HG03159 (cell line): ENCODE results near the gene NTN3.
A peak's percentile ranks its signal among the peaks of the same experiment; 100 is the strongest.

Experiments
- ATAC-seq: cut with Tn5 transposase; IDR thresholded peaks from one replicate; pipeline ENCODE4 v1.9.1; 2021; ENCODE audit warnings: mild to moderate bottlenecking, moderate library complexity; ENCODE audit not compliant: unreplicated experiment

Gene NTN3

DNA sequence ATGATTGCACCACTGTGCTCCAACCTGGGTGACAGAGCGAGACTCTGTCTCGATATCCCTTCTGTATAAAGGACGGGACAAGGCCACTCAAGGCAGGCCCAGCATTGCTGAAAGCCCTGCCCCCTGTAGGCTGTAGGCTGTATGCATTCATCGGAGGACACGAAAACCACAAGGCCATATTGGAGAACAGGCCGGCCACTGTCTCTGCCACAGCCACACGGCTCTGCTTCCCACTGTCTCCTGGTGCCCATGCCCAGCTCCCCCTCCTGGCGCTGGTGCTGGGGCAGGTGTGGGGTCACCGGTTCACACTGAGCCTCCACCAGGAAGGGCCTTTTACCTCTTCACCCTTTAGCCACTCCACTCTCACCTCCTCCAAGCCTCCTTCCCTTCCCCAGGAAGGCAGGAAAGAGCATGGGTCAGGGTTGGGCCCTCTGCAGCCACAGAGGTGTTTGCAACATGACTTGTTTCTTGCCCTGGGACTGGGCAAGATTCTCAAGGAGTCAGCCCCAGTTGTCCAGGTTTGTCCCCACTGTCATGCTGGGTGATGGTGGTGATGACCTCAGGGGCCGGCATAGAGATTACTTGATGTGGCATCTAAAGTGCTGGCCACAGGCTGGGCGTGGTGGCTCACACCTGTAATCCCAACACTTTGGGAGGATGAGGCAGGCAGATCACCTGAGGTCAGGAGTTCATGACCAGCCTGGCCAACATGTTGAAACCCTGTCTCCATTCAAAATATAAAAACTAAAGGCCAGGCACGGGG lies 5.3 kb upstream of the NTN3 start:
- no peak for ATAC-seq

DNA sequence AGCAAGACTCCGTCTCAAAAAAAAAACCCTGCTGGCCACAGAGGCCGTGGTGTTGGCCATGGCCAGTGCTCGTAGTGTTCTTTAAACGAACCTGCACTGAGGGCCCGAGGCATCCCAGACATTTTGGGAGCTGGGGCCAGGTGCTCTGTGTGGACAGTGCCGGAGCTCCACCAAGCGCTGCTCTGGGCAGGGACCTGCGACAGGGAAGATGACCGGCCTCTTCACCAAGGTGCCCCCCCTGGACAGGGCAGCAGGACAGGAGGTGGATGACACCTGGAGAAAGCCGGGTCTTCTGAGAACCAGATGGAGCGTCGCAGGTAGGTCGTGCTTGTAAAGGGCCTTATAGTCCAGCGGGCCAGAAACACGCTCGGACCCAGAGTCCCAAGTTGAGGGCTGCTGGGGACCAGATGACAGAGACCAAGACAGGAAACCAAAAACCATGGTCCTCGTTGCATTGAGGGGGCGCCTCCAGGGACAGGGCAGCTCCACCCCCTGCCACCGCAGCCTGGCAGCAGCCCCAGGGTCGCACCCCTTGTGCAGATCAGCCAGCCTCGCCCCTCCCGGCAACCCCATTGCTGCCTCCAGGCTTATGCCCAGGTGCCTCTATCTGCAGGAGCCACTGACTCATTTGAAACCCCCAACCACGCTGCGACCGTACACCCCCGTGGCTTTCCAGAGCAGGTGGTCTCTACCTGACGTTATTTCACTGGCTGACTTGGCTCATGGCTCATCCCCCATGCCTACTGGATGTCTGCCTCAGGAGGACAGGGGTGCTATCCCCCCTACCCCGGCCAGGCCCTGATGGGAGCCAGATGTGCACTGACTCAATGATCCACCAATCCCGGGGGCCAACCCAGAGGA lies 4.2 kb upstream of the NTN3 start:
- no peak for ATAC-seq

DNA sequence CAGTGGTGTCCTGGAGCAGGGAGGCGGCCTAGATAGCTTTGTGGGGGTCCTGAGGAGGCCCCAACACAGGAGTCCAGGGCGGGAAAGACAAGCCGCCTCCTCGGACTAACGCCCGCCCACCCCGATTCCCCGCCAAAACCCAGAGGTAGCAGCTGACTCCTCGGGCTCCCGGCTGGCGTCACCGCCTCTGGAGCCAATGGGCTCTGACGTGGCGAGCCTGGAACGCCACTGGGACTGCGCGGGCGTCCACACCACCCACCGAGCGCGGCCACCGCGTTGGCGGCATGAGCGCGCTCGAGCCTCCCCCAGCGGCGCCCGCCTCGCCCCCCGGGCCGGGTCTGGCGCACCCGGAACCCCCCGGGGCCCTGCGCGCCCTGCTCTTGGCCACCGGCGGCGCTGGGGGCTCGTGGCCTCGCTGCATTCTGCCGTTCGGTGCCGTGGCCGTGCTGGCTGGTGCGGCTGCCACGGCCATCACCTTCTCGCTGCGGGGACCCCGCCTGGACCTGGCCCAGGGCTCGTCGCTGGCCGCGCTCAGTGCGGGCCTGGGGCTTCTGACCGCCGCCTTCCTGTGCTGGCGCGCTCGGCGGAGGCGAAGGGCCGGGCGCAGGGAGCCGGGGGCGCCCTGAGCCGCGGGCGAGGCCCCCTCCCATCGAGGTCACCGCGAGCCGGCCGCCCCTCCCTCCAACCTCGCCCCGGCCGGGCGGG lies 3.4 kb upstream of the NTN3 start:
- no peak for ATAC-seq

DNA sequence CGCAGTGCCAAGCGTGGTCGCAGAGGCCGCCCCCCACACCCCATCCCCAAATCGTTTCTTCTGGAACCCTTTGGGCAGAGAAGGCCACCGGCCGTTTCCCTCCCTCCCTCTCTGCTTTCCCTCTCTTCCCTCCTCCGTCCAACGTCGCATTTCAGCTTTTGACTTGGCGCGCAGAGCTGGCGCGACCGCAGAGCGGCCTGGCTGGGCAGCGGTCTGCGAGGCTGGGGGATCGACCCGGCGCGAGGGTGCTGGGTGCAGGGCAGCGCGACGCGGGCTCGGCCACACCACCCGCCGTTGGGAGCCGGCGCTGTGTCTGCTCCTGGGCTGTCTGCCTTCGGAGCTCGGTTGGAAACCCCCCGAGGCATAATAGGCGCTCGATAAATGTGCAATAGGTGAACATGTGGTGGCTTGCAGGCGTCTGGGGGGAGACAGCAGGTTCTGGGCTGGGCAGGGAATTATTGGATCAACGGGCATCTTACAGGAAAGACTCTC lies 2.8 kb upstream of the NTN3 start:
- no peak for ATAC-seq

DNA sequence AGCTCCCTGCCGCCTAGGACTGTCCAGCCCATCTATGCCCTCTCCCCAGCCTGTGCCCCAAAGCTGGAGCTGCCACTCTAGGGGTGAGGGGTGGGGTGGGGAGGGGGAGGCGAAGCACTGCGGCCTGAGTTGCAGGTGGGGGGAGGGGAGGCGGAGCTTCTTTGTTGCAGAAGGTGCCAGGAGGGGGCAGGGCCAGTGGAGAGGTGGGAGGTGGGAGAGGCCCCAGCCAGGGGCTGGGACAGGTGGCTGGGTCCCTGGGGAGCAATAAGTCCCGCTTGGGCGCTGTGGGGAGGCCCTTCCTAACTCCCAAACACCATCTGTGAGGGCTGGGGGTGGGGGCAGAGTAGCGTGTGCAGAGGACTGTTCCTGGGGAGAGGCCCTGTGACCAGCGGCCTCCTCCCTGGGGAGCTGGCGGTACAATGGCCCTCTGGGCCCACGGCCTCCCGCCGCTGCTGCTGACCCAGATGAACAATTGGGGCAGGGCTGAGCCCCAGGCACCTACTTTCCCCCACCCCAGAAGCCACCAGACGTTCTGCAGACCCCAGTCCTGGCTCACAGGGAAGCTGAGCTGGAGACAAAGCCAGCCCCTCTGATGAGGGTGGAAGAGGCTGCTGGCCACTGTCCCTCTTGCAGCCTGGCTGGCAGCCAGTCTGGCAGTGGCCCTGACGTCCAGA lies 2.2 kb upstream of the NTN3 start:
- no peak for ATAC-seq

DNA sequence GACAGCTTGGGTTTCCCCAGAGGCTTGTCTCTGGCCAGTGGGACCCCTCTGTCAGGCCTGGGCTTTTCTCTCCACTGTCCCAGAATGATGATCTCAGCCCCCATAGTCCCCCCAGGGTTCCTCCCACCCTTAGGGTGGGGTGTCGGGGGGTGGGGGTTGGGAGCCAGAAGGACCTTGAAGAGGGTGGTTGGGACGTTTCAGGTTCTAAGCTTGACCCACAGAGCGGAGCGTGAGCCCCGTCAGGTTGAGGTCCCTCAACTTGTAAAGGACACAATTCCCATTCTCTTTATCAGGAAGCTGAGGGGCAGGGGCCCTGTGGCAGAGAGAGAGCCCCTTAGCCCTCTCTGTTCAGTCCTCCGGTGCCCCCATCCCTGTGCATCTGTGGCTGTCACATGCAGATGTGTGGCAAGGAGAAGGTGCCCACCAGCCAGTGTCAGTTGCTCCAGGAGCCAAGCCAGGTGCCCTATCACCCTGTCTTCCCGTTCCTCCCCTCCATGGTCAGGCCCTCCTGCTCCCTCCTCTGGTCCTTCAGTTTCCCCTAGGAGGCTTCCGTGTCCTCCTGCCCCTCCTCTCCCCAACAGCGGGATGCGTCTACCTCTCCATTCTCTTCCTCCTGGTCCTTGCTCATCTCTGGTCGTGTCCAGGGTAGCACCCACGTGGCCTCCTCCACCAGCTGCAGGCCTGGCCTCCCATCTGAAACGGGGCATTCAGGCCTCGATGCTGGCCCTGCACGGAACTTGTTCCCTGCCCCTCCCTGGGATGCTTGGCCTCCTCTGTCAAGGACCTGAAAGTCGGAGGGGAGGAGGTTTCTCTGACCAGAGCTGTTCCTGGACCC lies 1.5 kb upstream of the NTN3 start:
- no peak for ATAC-seq

DNA sequence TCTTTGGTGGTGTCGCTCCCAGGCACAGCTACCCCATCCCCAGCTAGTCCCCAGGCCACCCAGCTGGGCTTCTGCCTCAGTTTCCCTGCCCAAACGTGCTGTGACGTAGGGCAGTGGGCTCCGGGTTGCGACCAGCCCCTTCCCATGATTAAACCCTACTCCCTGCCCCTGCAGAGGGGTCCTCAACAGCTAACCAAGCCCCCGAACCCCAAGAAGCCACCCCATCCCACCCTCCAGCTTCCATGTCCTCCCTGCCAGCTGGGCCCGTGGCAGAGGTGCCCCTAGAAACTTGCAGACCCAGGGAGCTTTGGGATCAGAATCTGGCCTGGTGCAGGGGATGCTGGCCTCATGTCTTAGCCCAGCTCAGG lies 879 bp upstream of the NTN3 start:
- ATAC-seq = no peak

DNA sequence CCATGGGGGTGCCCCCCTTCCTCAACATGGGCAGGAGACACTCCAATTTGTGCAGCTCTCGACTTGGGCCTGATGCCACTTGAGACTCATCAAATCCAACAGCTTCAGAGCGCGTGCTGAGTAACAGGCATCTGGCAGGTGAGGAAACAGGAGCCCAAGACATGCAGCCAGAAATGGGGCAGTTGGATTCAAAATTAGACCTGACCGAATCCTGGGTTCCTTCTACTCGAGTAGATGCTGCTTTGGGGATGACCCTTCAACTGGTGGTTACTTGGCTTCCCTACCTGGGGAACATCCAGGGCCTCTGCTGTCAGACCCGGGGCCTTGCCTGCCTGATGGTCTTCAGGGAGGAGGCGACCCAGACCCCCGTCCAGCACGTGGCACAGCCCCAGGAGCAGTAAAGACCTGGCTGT lies 488 bp upstream of the NTN3 start:
- no peak for ATAC-seq

DNA sequence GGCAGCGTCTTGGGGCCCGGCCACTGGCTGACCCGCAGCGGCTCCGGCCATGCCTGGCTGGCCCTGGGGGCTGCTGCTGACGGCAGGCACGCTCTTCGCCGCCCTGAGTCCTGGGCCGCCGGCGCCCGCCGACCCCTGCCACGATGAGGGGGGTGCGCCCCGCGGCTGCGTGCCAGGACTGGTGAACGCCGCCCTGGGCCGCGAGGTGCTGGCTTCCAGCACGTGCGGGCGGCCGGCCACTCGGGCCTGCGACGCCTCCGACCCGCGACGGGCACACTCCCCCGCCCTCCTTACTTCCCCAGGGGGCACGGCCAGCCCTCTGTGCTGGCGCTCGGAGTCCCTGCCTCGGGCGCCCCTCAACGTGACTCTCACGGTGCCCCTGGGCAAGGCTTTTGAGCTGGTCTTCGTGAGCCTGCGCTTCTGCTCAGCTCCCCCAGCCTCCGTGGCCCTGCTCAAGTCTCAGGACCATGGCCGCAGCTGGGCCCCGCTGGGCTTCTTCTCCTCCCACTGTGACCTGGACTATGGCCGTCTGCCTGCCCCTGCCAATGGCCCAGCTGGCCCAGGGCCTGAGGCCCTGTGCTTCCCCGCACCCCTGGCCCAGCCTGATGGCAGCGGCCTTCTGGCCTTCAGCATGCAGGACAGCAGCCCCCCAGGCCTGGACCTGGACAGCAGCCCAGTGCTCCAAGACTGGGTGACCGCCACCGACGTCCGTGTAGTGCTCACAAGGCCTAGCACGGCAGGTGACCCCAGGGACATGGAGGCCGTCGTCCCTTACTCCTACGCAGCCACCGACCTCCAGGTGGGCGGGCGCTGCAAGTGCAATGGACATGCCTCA lies 773 bp downstream of the NTN3 start:
- ATAC-seq = no peak

DNA sequence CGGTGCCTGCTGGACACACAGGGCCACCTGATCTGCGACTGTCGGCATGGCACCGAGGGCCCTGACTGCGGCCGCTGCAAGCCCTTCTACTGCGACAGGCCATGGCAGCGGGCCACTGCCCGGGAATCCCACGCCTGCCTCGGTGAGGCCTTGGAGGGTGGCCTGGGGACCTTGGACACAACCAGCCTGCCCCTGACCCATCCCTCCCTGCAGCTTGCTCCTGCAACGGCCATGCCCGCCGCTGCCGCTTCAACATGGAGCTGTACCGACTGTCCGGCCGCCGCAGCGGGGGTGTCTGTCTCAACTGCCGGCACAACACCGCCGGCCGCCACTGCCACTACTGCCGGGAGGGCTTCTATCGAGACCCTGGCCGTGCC lies 1.4 kb downstream of the NTN3 start:
- no peak for ATAC-seq

DNA sequence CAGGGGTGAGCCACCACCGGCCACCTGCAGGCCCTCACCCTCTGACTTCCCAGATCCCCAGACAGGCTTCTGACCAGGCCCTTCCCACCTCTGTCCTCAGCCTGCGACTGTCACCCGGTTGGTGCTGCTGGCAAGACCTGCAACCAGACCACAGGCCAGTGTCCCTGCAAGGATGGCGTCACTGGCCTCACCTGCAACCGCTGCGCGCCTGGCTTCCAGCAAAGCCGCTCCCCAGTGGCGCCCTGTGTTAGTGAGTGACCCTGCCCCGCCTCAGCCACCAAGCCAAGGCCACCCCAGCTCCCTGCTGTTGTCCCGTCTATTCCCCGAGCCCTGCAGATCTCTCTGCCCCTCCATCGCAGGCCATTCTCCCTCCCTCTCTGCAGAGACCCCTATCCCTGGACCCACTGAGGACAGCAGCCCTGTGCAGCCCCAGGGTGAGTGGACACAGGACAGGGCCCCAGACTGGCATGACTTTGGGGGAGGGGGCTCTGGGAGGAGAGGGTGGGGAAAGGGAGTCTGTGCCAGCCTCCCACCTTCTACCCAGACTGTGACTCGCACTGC lies 1.9 kb downstream of the NTN3 start:
- ATAC-seq = no peak

DNA sequence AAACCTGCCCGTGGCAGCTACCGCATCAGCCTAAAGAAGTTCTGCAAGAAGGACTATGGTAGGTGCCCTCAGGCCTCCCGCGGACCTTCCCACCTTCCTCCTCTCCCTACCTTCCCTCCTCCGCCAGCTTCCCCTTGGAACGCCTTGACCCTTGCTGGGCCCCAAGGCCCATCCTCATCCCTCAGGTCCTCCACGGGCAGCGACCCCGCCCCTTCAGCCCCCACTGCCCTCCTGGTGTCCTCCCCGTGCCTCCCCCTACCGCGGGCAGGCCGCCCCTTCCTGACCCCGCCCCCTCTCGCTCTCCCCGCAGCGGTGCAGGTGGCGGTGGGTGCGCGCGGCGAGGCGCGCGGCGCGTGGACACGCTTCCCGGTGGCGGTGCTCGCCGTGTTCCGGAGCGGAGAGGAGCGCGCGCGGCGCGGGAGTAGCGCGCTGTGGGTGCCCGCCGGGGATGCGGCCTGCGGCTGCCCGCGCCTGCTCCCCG lies 2.4 kb downstream of the NTN3 start:
- ATAC-seq = no peak

DNA sequence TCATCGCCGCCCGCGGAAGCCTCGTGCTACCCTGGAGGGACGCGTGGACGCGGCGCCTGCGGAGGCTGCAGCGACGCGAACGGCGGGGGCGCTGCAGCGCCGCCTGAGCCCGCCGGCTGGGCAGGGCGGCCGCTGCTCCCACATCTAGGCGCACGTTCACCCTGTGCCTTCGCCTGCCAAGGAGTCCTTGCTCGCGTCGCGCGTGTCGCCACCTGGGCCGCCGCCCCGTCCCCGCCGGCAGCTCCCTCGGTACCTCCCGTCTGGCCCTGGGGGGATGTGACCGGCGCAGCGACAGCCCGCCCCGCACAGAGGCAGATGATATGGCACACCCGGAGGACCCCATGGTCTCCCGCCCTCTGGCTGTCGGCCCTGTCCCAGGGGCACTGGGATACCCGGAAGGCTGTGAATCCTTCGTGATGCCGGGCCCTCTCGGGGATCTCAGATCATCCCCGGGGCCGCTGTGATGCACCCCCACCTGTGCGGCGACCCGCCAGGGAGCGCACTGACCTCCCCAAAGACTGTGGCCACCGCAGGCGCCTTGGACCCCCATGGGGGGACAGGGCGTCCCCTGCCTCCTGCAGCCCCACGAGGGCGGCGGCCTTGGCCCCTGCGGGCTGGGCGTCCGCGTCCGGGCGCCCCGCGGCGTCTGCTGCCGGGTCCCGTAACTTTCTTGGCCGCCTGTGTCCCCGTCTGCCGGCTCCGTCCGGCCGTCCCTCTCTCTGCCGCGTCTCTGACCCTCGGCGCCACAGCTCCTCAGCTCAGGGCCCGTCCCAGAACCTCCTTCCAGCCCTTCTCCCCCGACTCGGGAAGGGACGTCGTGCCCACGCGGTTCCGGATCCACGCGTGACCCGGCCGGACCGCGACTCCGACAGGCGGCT lies 3.1 kb downstream of the NTN3 start:
- ATAC-seq = peak; percentile 19

DNA sequence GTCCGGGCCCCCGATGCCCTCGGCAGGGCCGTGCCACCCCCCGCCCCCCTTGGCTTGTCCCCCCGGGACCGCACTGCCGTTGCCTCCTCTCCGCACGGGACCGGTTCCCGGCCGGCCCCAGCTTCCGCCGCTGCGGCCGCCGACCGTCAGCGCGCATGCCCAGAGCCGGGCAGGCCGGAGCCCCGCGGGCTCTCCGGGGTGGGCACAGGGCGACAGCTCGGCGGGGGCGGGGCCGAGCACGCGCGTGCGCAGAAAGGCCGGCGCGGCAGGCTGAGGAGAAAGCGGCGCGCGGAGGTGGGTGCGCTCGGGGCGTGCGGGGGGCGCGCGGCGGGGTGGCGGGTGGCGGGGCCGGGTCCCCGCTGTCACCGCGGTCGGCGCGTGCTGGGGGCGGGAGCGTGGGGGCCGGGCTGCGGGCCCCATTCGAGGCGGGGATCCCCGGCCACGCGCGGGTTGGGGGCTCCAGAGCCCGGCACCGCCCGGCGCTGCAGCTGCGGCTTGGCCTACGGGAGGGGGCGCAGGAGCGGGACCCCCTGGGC lies 3.8 kb downstream of the NTN3 start, which contains the start of gene TBC1D24:
TSS of gene TBC1D24 (plus strand) at position 251 of the 536 bp plus-strand sequence. CDS start 21,022 bp downstream, outside the sequence.
- ATAC-seq = peak; percentile 58

DNA sequence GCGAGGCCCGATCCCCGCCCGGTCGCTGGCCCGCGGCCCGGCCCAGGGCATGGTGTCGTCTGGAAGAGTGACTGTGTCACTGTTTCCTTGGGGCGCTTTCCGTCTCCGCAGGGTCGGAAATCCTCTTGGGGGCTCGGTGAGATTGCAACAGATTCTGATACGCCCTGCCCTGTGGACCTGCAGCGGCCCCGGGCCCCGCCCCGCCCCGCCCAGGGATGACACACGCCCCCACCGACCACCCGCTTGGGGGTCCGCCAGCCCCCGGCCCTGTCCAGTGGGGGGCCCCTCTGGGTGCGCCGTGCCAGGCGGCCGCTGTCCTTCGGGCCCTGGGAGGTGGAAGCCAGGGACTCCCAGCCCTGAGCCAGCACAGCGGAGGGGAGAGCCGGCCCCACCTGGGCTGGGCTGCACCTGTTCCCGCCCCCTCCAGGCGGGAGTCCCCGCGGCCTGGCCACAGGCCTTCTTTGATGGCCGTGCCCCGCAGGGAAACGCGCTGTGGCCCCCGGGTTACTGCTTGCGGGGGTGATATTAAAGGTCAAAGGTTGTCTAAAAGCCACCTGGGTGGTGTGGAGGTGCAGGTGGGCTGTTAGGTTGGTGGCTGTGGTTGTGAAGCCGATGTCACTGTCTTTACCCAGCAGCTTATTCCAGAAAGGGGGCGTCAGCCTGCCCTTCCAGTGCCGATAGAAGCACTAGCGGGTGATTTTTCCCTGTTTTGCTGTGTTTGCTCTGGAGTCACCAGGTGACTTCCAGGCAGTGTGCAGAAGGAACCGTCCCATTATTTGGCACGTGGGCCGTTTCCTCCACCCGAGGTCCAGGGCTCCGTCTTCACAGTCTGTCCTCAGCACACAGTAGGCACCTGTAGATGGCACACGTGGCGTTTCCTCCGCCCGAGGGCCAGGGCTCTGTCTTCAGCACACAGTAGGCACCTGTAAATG lies 4.6 kb downstream of the NTN3 start:
- ATAC-seq = no peak

DNA sequence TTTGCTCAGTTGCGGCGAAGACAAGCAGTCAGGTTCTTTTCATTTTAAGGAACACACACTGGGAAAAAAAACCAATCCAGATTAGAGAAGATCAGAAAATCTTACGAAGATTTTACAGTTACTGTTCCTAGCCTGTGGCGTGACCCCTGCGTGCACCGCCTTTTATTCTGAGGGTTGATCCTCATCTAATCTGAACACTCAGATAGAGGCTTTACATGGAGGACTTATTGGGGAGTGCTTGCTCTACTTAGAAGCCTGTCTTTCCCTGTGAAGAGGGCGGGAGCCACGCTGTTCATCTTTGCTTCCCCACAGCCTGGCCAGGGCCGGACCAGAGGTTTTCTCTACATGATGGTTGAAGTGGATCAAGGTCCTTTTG lies 5.2 kb downstream of the NTN3 start:
- no peak for ATAC-seq
